Fibroblast of lung (primary cell): Measurements from ENCODE around the gene SNX18.

Source experiments
- EZH2 ChIP-seq: IDR thresholded peaks from 2 replicates; pipeline ENCODE4 v1.5.1; 2012; ENCODE audit warnings: low read length, control low read depth, mild to moderate bottlenecking; ENCODE audit errors: missing control alignments
- TF ChIP-seq, protein P1 (sequence below), 2 donors: IDR thresholded peaks in 1 of 2; conservative IDR thresholded peaks in 1 of 2; 1 replicate in 1 of 2; 2 replicates in 1 of 2; pipeline ENCODE4 v1.5.1; 2011 to 2012; ENCODE audit warnings: low read length in 2 of 2, control low read depth in 1 of 2, inconsistent platforms in 1 of 2, low read depth in 1 of 2, mild to moderate bottlenecking in 1 of 2

DNA sequence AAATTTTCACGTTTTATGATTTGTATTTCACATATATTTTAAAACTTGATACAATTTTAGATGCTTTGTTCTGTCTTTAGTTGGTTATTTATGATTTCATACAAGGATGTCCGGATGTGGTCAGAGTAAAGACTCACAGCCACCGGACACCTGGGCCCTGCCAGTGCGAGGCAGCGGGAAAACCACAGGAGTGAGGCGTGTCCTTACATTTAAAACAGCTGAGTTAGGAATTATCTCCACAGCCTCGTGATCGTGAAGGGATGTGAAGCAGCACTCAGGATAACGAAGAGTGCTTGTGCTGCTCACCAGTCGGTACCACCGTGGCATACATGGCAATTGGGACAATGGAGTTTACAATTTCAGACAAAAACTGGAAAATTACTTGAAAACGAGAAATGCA lies 14.0 kb downstream of the SNX18 start:
- TF ChIP-seq, protein P1, sequence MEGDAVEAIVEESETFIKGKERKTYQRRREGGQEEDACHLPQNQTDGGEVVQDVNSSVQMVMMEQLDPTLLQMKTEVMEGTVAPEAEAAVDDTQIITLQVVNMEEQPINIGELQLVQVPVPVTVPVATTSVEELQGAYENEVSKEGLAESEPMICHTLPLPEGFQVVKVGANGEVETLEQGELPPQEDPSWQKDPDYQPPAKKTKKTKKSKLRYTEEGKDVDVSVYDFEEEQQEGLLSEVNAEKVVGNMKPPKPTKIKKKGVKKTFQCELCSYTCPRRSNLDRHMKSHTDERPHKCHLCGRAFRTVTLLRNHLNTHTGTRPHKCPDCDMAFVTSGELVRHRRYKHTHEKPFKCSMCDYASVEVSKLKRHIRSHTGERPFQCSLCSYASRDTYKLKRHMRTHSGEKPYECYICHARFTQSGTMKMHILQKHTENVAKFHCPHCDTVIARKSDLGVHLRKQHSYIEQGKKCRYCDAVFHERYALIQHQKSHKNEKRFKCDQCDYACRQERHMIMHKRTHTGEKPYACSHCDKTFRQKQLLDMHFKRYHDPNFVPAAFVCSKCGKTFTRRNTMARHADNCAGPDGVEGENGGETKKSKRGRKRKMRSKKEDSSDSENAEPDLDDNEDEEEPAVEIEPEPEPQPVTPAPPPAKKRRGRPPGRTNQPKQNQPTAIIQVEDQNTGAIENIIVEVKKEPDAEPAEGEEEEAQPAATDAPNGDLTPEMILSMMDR (conservative IDR thresholded peaks at IDR 0.05 in 1 of 2, IDR thresholded peaks at IDR 0.05 in 1 of 2; ENCODE audit: low read depth in 1 of 2, low read length in 2 of 2) = no peak
- TF ChIP-seq EZH2 = no peak
